ENCODE measurements around the gene PRIM1. TPM values are rescaled to one million over a fixed set of nuclear protein-coding genes. Genes with fewer than 3 reads are reported as not detected.
"Not testable (repeated sequence)": the region's sequence is repeated elsewhere in the genome, so short reads cannot be mapped to it uniquely, and the experiment has no call there.

Gene PRIM1
- total RNA-seq, 1 experiment from 2014 or later = 25.5 TPM

DNA sequence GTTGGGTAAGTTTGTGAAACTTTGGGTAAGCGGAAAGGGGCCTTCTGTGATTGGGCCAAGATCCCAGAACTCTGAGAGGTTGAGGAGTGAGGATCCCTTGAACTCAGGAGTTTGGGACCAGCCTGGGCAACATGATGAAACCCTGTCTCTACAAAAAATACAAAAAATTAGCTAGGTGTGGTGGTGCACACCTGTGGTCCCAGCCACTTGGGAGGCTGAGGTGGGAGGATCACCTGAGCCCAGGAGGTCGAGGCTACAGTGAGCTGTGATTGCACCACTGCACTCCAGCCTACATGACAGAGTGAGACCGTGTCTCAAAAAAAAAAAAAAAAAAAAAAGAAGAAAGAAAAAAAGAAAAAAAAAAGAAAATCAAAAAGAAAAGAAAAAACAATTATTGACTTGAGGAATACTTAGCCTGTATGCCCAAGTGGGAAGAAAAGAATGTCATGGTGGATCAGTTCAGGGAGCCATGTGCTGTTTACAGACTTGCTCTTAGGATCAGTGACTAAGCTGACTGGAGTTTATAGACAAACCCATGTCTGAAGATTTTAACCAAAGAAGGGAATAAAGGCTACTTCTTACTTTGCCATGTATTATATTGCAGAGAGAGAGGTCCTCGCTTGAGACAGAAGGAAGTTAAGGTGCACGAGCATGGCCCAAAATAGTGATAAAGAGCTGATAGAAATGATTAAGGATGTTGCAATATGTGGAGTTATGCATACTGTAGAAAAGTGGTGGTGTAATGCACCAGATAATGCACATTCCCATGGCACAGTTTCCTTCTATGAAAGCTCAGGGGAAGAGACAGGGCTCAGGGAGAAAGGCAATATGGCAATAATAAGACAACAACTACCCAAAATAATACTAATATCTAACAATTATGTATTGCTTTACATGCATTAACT lies 11.9 kb upstream of the PRIM1 start:
- in situ Hi-C loops (cut with HindIII; ENCODE audit: low sequenced_read_pairs) = loop anchor here (25.0 kb wide), 1 partner anchor 223 kb away; a partner anchor contains a TSS

DNA sequence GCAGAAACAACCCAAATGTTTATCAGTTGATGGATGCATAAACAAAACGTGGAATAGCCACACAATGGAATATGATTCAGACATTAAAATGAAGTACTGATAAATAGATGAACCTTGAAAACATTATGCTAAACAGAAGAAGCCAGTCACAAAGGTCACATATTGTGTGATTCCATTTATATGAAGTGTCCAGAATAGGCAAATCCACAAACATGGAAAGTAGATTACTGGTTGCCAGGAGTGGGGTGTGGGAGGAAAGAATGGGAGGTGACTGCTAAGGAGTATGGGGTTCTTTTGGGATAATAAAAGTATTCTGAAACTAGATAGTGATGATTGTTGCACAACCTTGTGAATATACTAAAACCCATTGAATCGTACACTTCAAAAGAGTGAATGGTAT lies 9.7 kb upstream of the PRIM1 start:
- no peak for DNase-seq (ENCODE audit: low spot score)
- in situ Hi-C loops (cut with HindIII; ENCODE audit: low sequenced_read_pairs) = loop anchor here (25.0 kb wide), 1 partner anchor 225 kb away; a partner anchor contains a TSS

More for the DNA sequence above, 11.9 kb upstream of the PRIM1 start:
- DNase-seq (ENCODE audit: low spot score) = no peak

DNA sequence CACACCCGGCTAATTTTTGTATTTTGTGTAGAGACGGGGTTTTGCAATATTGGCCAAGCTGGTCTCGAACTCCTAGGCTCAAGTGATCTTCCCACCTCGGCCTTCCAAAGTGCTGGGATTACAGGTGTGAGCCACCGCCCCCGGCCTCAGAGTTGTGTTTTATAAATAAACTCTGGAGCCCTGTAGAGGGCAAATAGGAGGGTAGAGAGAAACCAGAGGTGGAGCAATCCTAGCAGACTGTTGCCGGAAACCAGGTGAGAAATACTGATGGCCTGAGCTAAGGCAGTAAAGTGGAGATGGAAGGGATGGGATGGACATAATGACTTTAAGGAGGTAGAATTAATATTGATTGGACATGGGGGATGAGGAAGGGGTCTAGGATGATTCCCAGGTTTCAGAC lies 8.3 kb upstream of the PRIM1 start:
- no peak for DNase-seq (ENCODE audit: low spot score)
- in situ Hi-C loops (cut with HindIII; ENCODE audit: low sequenced_read_pairs) = loop anchor here (25.0 kb wide), 1 partner anchor 227 kb away; a partner anchor contains a TSS

DNA sequence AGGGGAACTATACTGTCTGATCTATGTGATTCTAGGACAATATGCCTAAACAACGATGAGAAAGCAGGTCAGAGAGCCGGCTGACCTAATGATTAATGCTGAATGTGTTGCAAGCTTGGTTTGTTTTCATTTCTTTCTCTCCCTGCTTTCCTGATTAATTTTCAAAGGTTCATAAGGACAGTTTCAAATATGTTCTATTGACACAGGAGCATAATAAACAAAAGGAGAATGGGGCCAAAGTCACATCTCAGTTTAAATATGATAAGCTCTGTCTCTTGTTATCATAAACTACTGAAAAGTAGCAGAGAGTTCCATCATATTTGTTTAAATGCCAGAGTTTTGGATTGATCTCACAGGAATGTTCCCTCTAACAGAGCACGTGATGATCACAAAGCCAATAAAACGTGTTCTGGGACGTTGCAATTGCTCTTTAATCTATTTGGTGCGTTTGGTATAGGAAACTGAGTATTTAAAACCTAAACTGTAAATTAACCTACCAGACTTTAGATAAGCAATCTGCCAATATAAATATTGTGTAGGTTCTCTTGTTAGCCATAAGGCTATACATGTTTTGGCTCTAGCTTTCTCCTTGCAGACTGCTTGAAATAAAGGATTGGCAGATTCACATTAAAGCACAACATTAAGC lies 7.3 kb upstream of the PRIM1 start:
- DNase-seq (ENCODE audit: low spot score) = no peak
- in situ Hi-C loops (cut with HindIII; ENCODE audit: low sequenced_read_pairs) = loop anchor here (25.0 kb wide), 1 partner anchor 228 kb away; a partner anchor contains a TSS

DNA sequence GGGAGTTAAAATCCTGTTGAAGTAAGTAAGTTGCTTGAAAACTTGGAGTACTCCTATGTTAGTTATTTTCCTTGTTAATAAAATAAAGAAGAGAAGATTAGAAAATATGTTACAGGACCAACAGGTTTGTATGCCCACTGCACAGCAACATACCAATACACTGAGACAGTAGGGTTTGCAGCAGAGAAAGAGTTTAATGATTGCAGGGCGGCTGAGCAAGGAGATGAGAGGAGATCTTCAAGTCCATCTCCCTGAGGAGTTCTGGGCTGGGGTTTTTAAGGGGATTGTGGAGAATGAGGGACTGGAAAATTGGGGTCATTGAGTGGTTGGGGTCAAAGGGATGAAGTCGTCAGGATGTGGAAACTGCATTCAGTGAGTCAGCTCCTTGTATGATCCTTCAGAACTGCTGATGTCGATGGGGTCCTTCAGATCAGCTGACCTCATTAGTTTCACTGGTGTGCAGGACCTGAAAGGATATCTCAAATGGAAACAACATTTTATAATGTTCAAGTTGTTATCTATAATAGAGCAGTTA lies 6.7 kb upstream of the PRIM1 start:
- in situ Hi-C loops (cut with HindIII; ENCODE audit: low sequenced_read_pairs) = loop anchor here (25.0 kb wide), 1 partner anchor 229 kb away; a partner anchor contains a TSS
- no peak for DNase-seq (ENCODE audit: low spot score)

DNA sequence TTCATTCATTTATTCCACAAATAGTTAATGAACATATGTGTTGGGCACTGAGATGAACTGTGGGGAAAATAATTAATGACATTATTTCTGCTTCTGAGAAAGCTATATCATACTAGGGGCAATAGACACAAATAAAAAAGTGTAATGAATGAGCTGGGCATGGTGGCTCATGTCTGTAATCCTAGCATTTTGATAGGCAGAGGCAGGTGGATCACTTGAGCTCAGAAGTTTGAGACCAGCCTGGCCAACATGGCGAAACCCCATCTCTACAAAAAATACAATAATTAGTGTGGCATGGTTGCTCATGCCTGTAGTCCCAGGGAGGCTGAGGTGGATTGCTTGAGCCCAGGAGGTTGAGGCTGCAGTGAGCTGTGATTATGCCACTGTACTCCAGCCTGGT lies 5.8 kb upstream of the PRIM1 start:
- DNase-seq (ENCODE audit: low spot score) = not testable (repeated sequence)
- in situ Hi-C loops (cut with HindIII; ENCODE audit: low sequenced_read_pairs) = loop anchor here (25.0 kb wide), 1 partner anchor 229 kb away; a partner anchor contains a TSS

DNA sequence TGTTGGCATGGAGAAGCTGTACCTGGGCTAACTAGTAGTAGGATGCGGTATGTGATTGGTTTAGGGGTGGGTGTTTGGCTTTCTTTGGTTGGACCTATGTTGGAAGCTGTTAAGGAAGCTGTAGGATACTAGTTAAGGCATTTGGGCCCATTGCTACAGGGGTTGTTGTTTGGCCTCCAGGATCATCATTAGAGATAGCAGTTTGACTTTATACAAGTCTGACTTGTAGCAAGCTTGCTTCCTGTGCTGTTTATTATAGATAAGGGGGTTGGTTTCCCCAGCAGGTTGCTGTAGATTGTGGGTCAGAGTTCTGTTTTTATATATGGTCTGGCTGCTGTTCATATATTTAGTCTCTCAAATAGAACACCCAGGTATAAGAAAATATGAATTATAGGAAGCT lies 1.4 kb upstream of the PRIM1 start:
- in situ Hi-C loops (cut with HindIII; ENCODE audit: low sequenced_read_pairs) = loop anchor here (25.0 kb wide), 1 partner anchor 234 kb away; a partner anchor contains a TSS
- DNase-seq (ENCODE audit: low spot score) = no peak

DNA sequence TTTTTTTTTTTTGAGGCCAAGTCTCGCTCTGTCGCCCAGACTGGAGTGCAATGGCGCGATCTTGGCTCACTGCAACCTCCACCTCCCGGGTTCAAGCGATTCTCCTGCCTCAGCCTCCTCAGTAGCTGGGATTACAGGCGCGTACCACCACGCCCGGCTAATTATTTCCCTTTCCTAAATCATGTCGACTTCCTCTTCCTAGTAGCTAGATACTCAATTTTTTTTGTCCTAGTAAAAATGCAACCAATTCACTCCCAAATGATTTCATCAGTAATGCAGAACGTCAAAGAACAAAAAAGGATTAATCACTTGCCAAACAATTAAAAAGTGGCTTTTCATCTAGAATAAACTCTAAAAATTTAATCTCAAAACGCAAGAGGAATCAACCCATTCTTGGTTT lies 1.5 kb downstream of the PRIM1 start:
- not testable (repeated sequence) for DNase-seq (ENCODE audit: low spot score)
- in situ Hi-C loops (cut with HindIII; ENCODE audit: low sequenced_read_pairs) = loop anchor here (25.0 kb wide), 1 partner anchor 237 kb away; a partner anchor contains a TSS

DNA sequence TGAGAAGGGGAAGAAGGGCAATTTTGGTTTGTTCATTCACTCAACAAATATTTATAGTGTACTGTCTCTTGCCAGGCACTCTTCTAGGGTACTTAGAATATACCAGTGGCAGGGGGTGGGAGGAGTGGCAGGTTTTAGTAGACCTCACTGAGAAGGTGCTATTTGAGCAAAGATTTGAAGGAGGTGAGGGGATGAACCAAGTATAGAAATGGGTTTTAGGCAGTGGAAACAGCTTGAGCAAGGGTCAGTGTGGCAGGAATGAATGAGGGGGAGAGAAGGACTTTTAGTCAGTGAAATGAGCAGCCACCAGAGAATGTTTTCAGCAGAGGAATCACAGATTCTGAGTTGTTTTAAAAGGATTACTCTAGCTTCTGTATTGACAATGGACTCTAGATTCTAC lies 2.3 kb downstream of the PRIM1 start:
- in situ Hi-C loops (cut with HindIII; ENCODE audit: low sequenced_read_pairs) = loop anchor here (25.0 kb wide), 1 partner anchor 237 kb away; a partner anchor contains a TSS
- no peak for DNase-seq (ENCODE audit: low spot score)

DNA sequence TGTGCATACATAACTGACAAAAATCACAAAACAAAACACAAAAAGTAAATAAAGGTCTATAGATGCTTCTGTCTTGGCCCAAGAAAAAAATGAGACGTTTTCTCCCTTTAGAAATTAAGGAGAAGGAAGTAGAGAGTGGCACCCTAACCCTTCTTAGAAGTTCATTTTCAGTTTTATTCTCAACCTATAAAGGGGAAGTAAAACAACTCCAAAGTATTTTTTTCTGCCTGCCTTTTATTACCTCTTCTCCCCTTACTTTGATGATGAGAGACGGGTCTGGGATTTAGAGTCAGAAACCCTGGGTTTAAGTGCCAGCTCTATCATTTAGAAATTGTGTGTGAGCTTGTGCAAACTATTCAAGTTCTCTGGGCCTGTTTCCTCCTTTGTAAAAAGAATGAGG lies 2.8 kb downstream of the PRIM1 start:
- DNase-seq (ENCODE audit: low spot score) = no peak
- in situ Hi-C loops (cut with HindIII; ENCODE audit: low sequenced_read_pairs) = no loop called here

DNA sequence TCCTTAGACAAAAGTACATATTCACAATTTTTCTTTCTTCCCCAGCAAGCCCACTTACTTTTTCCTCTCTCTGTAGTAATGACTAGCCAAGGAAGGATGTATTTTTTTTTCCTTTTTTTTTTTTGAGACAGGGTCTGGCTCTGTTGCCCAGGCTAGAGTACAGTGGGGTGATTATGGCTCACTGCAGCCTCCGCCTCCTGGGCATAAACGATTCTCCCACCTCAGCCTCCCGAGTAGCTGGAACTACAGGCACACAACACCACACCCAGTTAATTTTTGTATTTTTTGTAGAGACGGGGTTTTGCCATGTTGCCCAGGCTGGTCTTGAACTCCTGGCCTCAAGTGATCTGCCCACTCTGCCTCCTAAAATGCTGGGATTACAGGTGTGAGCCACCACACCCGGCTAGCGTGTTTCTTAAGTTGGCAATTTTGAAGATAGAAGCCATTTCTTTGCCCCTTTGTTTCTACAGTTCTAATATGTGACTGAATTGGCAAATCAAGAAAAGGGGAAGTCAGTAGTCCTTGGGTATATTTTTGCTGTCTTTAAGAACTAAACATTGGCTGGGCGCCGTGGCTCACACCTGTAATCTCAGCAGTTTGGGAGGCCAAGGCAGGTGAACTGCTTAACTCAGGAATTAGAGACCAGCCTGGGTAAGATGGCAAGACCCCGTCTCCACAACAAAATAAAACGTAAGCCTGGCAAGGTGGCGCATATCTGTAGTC lies 23.8 kb downstream of the PRIM1 start:
- in situ Hi-C loops (cut with HindIII; ENCODE audit: low sequenced_read_pairs) = no loop called here
- DNase-seq (ENCODE audit: low spot score) = no peak

DNA sequence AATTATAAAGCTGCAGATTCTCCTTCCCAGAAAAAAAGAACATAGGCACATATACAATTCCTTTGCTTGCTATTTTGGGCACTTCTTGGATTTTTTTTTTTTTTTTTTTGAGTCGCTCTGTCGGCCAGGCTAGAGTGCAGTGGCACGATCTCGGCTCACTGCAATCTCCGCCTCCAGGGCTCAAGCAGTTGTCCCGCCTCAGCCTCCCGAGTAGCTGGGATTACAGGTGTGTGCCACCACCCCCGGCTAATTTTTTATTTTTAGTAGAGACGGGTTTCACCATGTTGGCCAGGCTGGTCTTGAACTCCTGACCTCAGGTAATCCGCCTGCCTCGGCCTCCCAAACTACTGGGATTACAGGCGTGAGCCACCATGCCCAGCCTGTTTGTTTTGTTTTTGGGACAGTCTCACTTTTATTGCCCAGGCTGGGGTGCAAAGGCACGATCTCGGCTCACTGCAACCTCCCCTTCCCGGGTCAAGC lies 25.9 kb downstream of the PRIM1 start:
- in situ Hi-C loops (cut with HindIII; ENCODE audit: low sequenced_read_pairs) = not testable (repeated sequence)

DNA sequence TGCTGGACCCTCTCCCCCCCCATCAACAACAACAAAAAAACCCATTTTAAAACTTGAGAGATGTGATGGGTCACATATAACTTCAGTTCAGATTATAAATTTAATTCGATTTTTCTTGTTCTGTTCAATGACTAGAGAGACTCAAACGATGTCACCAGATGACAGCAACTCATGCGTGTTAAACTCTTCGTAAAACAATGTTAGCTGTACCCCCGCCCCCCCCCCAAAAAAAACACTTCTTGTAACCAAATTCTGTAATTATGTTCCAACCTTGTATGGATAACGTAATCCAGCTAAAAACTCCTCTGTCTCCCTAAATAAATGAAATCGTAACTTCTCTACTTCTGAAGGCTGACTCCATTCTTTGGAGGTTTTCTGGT lies 26.4 kb downstream of the PRIM1 start:
- no peak for DNase-seq (ENCODE audit: low spot score)
- in situ Hi-C loops (cut with HindIII; ENCODE audit: low sequenced_read_pairs) = no loop called here

More for the DNA sequence above, 25.9 kb downstream of the PRIM1 start:
- DNase-seq (ENCODE audit: low spot score) = not testable (repeated sequence)

DNA sequence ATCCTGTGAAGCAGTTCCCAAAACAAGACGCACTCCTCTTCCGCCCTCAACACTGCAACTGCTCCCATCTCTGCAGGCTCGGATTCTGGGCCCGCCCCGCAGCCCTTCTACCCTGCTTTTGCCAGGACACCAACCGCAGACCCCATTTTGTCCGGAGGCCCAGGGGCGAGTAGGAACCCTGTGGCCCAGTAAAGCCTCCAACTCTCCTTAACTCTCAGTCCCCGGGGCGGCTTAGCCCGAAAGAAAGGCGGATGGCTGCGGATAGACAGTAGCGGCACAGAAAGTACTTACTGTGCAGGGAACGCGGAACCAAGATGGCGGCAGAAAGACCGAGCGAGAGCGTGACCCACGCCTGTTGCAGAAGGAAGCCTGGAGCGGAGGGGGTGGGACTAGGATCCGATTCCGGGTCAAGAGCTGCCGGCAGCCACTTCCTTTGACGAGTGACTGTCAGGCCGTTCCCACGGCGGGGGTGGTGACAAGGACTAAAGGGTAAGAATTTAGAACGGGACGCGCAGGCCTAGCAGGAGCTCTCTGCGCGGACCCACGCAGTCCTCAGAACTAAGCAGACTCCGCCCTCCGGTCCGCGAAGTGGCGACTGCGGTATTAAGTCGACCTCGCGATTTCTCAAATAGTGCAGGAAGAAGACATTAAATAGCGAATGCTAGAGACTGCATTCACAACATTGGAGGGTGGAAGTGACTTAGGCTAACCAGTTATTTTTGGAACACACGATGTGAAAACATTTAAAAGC lies 27.0 kb downstream of the PRIM1 start, which contains the start of gene NACA:
TSS of gene NACA (minus strand) at position 328 of the 751 bp plus-strand sequence. CDS start 778 bp downstream, outside the sequence.
- in situ Hi-C loops (cut with HindIII; ENCODE audit: low sequenced_read_pairs) = no loop called here
- DNase-seq (ENCODE audit: low spot score) = peak; percentile 99

DNA sequence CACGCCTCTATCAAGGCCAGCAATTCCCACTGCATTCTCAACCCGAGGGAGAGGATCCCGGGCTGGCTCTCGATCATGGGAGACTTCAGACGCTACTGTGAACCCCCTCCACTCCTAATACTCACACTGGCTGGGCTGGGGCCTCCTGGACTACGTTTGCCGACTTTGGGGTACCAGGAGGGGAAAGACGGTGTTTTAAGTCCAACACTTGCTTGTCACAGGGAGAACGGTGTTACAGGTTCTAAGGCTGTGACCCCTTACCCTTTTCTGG lies 27.5 kb downstream of the PRIM1 start:
- in situ Hi-C loops (cut with HindIII; ENCODE audit: low sequenced_read_pairs) = no loop called here
- DNase-seq (ENCODE audit: low spot score) = no peak

DNA sequence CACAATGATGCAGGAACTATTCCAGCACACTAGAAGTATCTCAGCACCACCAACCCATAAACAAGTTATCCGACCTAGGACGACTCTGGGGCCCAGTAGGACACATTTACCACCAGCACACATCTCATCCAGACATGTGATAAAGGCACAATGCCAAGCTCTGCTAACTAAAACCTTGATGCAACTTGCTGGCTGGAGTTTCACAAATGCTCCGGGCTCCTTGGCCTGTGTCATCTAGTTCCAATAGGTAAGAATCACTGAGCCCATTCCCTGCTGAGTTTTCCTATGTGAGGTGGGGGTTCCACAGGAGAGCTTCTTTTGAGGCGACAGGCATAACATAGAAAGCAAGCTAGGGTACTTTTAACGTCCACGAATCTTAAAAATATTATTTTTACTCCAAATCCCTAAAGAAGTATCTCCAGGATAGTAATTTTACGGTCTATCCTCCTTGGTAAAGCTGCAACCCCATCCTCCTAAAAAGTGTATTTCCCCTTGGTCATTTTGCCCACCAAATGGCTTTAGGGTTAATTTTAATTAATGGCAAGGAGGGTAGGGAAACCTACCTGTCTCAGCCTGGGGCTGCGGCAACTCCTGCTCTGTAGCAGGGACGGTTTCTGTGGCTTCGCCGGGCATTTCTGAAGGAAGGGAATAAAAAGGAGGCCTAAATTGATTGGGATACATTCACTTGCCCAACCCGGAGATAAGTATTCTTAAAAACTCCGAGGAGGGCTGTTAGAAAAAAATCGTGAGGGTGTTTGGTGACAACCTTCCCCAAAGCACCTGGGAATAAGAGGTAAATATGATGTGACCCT lies 28.0 kb downstream of the PRIM1 start:
- DNase-seq (ENCODE audit: low spot score) = peak; percentile 30
- in situ Hi-C loops (cut with HindIII; ENCODE audit: low sequenced_read_pairs) = no loop called here

DNA sequence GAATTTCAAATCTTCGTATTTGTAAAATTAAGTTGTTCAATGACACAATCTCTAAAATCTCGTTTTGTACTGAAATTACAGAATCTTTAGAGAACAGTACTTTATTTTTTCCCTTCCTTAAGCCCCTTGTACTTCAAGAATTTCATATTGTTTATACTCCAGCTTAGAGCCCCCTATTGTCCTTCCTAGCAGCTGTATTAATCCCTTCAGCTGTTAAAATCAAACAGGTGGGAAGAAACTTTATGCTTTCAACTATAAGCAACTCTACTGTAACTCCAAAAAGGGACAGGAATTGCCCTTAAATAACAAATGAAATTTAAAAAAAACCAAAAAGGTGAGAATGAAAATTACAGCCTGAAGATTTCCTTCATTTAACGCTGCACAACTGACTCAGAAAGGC lies 28.8 kb downstream of the PRIM1 start:
- no peak for DNase-seq (ENCODE audit: low spot score)
- in situ Hi-C loops (cut with HindIII; ENCODE audit: low sequenced_read_pairs) = no loop called here

DNA sequence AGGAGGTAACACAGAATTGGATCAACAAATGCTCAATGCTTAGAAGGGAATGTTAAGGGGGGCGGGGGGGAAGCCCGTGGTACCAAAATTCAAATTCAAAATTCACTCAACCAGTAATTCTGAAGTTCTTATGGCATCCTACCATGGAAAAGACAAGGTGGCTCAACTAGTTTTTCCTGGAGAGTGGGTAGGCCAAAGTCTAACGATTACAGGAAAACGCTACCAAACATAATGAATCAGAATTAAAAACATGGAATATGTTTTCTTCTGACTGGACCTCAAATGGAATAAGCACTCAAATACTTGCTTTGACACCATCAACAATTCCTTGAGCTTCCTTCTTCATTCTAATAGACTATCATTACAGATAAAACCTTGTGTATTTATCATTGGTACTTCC lies 29.3 kb downstream of the PRIM1 start:
- in situ Hi-C loops (cut with HindIII; ENCODE audit: low sequenced_read_pairs) = no loop called here
- DNase-seq (ENCODE audit: low spot score) = no peak

All from G401 (cell line).